Activated naive CD8-positive, alpha-beta T cell treated with anti-CD3 and anti-CD28 coated beads, Interleukin-2, amount 50 U/mL, for 24 hours (primary cell): ENCODE measurements around the gene RNASEH2A.

Experiments
- ATAC-seq: fragments of 150-1000 bp; cut with Tn5 transposase; one replicate; pipeline ENCODE4 v1.10.0; 2021
- DNase-seq: peaks from one replicate; pipeline ENCODE4 v3.0.0; 2021
- H3K27ac Mint-ChIP-seq: one replicate; pipeline ENCODE4 v1.8.0; 2021; ENCODE audit warnings: mild to moderate bottlenecking, mixed read lengths
- H3K27me3 Mint-ChIP-seq: one replicate; pipeline ENCODE4 v1.8.0; 2021; ENCODE audit warnings: mixed read lengths
- H3K36me3 Mint-ChIP-seq: one replicate; pipeline ENCODE4 v1.8.0; 2021; ENCODE audit warnings: low read depth, mixed read lengths
- H3K4me1 Mint-ChIP-seq: one replicate; pipeline ENCODE4 v1.8.0; 2021; ENCODE audit warnings: mixed read lengths
- H3K4me3 Mint-ChIP-seq: one replicate; pipeline ENCODE4 v1.8.0; 2021; ENCODE audit warnings: mild to moderate bottlenecking, moderate library complexity, mixed read lengths
- H3K9me3 Mint-ChIP-seq: one replicate; pipeline ENCODE4 v1.8.0; 2021; ENCODE audit warnings: mixed read lengths

The RNASEH2A gene

DNA sequence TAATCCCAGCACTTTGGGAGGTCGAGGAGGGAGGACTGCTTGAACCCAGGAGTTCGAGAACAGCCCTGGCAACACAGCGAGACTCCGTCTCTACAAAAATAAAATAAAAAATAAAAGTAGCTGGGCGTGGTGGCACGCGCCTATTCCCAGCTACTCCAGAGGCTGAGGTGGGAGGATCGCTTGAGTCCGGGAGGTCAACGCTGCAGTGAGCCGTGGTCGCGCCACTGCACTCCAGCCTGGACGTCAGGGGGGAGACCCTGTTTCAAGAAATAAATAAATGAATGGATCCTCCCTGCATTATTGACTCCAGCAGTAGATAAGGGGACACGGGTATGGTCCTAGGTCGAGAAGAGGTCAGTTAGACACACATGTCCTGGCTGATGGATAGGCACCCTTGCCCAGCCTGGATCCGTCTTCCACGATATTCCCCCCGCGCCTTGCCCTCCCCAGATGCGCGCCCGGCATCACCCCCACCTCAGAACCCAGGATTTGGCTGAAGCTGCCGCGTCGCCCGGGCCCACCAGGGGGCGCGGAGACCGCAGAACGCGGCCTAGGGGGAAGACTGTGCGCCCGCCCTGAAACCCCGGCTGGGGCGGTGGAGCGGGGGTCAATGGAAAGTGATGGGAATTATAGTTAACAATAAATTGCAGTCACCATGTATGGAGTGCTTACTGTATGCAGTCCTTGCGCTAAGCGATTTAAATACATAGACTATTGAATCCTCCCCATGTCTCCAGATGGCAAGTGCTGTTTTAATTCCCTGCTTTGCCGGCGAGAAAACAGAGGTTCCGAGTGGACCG, 29.0 kb upstream of the RNASEH2A start:
- H3K36me3 Mint-ChIP-seq = no peaks in the 10 kb centered on the region
- peak overlapping the region; percentile 84 for H3K4me3 Mint-ChIP-seq
- H3K27ac Mint-ChIP-seq = peak overlapping the region; percentile 85
- DNase-seq (peak; percentile 90), ATAC-seq (peak; percentile 34)
- no peaks in the 10 kb centered on the region for H3K9me3 Mint-ChIP-seq
- H3K4me1 Mint-ChIP-seq = peaks cover 52% of the 10 kb centered on the region
- no peaks in the 10 kb centered on the region for H3K27me3 Mint-ChIP-seq

DNA sequence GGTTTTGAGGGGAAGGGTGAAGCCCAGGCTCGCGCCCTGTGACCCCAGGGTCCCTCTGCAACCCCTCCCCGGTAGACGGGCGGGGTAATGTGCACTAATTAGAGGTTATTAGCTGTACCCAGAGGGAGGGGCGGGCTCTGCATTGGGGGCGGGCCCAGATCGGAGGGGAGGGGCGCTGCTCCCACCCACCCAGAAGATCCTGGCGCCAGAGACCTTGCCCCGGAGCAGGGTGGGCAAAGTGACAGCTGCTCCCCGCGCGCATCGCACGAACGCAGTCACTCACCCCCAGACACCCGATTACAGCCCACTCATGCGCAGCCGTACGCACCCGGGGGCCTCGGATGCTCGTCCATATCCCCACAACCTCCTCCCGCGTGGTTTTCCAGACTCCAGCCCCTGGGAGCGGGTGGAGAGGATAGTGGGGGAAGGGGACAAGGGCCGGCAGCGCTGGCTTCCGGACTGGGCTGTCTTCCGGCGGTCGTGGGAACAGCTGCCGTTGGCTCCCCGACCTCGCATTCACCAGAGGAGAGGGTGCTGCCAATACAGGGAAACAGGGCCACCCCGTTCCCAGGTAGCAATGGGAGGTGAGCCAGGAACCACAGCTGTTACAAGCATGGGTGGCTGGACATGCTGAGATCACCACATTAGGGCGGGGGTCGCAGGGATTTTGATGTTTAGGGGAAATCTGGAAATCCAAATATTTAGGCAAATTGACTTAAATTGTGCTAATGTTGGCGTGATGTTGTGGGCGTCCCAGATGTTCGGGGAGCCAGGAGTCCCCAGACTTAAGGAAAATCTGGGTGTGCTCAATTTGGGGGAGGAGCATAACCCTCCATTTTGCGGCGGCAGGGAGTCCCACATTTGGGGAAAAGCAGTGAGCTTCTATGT, 28.1 kb upstream of the RNASEH2A start:
- no peaks in the 10 kb centered on the region for H3K36me3 Mint-ChIP-seq
- ATAC-seq (peak; percentile 7), DNase-seq (peak; percentile 61)
- H3K9me3 Mint-ChIP-seq = no peaks in the 10 kb centered on the region
- no peaks in the 10 kb centered on the region for H3K27me3 Mint-ChIP-seq
- peak overlapping the region; percentile 85 for H3K27ac Mint-ChIP-seq
- peak overlapping the region; percentile 84 for H3K4me3 Mint-ChIP-seq
- H3K4me1 Mint-ChIP-seq = peaks cover 54% of the 10 kb centered on the region

DNA sequence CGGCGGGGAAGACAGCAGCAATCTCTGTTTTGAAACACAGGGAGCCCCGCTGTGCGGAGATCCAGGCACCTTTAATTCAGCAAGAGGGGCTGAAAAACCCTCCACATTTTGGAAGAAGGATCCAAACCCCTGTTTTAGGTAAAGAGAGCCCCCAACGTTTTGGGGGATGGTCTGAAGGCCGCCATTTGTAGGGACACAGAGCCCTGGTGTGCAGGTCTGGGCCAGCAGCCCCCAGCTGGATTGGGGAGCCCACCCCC, 27.6 kb upstream of the RNASEH2A start:
- Mint-ChIP-seq H3K4me1 (peaks cover 53% of the 10 kb centered on the region), H3K27ac (peak overlapping the region; percentile 85), H3K36me3 (no peaks in the 10 kb centered on the region), H3K27me3 (no peaks in the 10 kb centered on the region), H3K9me3 (no peaks in the 10 kb centered on the region), H3K4me3 (peak overlapping the region; percentile 84)
- ATAC-seq (no peak), DNase-seq (no peak)

DNA sequence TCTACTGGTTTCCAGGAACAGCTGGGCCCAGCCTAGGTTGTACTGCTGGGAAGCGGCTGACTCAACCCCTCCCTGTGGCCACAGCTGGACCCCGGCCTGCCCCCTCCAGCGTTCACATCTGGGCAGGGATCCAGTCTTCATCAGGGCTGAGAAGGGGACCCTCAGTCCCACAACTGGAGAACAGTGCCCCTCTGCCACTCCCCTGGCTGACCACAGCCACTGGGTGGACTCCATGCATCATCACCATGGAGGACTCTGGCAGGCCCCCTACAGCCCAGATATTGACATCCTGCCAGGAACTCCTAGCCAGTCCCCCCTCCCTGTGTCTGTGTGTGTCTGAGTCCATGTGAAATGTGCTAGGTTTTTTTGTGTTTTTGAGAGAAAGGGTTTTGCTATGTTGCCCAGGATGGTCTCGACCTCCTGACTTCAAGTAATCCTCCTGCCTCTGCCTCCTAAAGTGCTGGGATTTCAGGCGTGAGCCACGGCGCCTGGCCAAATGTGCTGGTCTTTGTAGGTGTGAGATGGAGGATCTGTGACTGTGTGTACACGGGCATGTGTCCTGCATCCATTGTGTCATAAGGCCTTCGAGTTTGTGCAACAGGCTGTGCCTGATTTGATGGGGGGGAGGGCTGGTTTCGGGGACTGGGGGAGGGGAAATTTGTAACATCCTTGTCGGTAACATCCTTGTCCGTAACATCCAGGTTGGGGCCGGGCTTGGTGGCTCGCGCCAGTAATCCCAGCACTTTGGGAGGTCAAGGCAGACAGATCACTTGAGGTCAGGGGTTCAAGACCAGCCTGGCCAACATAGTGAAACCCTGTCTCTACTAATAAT, 27.0 kb upstream of the RNASEH2A start:
- ATAC-seq (no peak), DNase-seq (no peak)
- Mint-ChIP-seq H3K9me3 (no peaks in the 10 kb centered on the region), H3K4me3 (peak overlapping the region; percentile 84), H3K4me1 (peaks cover 51% of the 10 kb centered on the region), H3K36me3 (no peaks in the 10 kb centered on the region), H3K27ac (peak overlapping the region; percentile 85), H3K27me3 (no peaks in the 10 kb centered on the region)

DNA sequence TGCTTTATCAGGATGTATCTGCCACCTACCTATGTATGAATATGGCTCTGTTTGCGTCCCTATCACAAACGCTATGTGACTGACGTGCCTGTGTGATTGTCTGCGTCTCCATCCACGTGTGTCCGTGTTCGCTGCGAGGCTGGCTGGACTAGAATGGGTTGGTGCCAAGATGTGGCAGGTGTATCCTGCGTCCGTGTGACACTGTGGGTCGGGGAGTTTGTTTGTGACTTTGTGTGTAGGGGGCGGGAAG, 24.3 kb upstream of the RNASEH2A start:
- H3K9me3 Mint-ChIP-seq = no peaks in the 10 kb centered on the region
- ATAC-seq (no peak), DNase-seq (no peak)
- no peaks in the 10 kb centered on the region for H3K36me3 Mint-ChIP-seq
- H3K27ac Mint-ChIP-seq = peak overlapping the region; percentile 96
- peaks cover 51% of the 10 kb centered on the region for H3K4me1 Mint-ChIP-seq
- no peaks in the 10 kb centered on the region for H3K27me3 Mint-ChIP-seq
- H3K4me3 Mint-ChIP-seq = peak overlapping the region; percentile 73

DNA sequence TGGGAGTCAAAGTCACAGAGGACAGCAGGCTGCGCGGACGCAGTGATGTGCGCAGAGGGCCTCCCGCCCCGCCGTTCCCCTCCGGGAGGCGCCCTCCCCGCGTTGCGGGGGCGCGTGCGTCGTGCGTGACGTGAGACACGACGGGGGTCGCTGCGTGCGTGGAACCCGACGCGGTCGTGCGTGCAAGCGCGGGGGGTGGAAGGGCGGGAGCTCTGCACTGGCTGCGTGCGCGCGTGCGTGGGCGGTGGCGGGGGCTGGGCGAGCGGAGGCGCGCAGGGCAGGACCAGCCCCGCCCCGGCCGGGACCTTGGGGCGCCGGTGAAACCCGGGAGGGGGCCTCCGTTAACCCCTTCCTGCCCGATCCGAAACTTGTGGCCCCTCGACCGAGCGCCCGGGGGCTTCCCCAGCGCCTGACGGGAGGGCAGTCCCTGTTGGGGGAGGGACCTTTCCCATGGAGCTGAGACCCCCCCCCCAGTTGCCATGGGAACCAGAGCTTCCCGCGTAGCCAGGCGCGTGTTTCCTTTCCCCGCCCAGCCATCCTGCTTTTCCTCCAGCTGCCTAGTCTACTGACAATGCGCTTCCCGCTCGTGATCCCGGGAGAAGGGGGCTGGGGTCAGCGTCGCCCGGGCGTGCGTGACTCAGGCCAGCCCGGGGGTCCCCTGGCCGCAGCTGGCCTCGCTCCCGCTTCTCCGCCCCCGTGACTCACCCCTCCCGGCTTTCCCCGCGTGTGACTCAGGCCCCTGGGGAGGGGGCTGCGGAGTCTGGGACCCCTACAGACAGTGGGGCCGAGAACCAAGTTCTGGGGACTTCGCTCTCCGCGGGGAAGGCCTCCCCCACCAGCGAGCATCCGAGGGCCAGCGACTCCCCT, 23.7 kb upstream of the RNASEH2A start:
- ATAC-seq (peak; percentile 38), DNase-seq (peak; percentile 93)
- Mint-ChIP-seq H3K27ac (peak overlapping the region; percentile 96), H3K4me3 (peak overlapping the region; percentile 76), H3K4me1 (peaks cover 49% of the 10 kb centered on the region), H3K36me3 (no peaks in the 10 kb centered on the region), H3K27me3 (no peaks in the 10 kb centered on the region), H3K9me3 (no peaks in the 10 kb centered on the region)

DNA sequence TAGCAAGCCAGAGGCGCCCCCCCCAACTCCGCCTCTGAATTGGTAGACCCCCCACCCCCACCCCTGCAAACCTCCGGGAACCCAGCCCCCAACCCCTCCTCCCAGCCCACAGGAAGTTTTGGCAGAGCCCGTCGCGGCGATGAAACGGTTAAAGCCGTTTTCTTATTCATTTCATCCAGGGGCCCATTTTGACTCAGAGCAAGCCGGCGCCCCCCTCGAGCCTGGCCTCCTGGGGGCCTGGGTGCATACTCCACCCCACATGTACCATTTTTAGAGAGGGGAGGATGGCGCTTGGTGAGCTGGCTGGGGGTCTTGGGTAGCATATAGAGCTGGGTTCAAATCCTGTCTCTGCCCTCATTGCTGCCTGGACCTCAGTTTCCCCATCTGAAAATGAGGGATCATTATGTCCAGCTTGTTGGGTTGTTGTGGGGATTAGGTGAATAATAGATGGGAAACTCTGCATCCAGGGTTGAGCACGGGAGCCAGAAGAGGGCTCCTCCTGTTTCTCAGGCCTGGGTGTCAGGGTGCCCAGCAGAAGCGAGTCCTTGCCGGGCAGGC, 23.0 kb upstream of the RNASEH2A start:
- no peak overlapping the region for H3K27ac Mint-ChIP-seq
- ATAC-seq = peak; percentile 35
- H3K27me3 Mint-ChIP-seq = no peaks in the 10 kb centered on the region
- H3K4me3 Mint-ChIP-seq = peak overlapping the region; percentile 76
- H3K9me3 Mint-ChIP-seq = no peaks in the 10 kb centered on the region
- no peaks in the 10 kb centered on the region for H3K36me3 Mint-ChIP-seq
- no peak for DNase-seq
- H3K4me1 Mint-ChIP-seq = peaks cover 52% of the 10 kb centered on the region

DNA sequence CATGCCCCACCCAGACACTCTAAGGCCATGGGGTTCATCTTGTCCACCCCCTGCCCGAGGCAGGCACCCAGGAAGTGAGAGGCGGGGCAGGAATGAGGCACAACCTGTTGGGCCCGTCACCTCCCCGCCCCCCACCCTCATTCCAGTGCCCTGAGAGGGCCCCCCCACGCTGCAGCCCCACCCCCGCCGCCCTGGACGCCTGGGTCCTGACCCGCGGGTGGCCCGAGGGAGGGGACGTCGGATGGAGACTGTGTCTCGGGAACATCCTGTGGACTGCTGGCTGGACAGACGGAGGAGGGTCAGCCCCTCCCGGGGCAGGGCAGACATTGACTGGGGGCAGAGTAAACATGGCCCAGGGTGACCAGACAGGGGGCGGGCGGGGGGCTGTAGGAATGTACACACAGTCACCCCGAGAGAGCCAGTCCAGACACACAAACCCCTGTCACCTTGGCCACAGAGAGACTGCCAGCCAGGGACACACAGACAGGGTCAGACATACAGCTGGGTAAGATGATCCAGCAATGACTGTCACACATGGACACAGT, 22.5 kb upstream of the RNASEH2A start:
- ATAC-seq = no peak
- Mint-ChIP-seq H3K27me3 (no peaks in the 10 kb centered on the region), H3K27ac (no peak overlapping the region), H3K36me3 (no peaks in the 10 kb centered on the region), H3K4me1 (peaks cover 52% of the 10 kb centered on the region), H3K9me3 (no peaks in the 10 kb centered on the region), H3K4me3 (peak overlapping the region; percentile 76)
- no peak for DNase-seq

DNA sequence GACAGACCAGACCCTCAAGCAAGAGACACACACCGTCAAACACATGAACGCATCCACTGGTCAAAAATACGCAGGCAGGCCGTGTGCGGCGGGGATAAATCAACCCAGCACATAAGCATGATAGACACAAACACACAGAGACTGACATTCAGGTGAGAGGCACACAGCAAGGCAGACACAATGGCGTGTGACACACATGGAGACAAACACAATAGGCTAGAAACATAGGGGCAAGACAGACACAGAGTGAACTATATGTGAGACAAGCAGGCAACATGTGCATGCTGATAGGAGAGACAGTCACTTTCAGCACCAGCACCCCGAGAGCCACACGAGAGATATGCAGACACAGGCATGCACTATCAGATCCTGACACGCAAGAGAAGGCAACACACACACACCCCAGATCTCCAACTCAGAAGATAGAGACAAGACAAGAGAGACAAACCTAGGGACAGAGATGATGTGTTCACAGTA, 22.0 kb upstream of the RNASEH2A start:
- H3K9me3 Mint-ChIP-seq = no peaks in the 10 kb centered on the region
- no peak overlapping the region for H3K4me3 Mint-ChIP-seq
- DNase-seq (no peak), ATAC-seq (no peak)
- no peaks in the 10 kb centered on the region for H3K36me3 Mint-ChIP-seq
- H3K27me3 Mint-ChIP-seq = no peaks in the 10 kb centered on the region
- no peak overlapping the region for H3K27ac Mint-ChIP-seq
- H3K4me1 Mint-ChIP-seq = peaks cover 51% of the 10 kb centered on the region

DNA sequence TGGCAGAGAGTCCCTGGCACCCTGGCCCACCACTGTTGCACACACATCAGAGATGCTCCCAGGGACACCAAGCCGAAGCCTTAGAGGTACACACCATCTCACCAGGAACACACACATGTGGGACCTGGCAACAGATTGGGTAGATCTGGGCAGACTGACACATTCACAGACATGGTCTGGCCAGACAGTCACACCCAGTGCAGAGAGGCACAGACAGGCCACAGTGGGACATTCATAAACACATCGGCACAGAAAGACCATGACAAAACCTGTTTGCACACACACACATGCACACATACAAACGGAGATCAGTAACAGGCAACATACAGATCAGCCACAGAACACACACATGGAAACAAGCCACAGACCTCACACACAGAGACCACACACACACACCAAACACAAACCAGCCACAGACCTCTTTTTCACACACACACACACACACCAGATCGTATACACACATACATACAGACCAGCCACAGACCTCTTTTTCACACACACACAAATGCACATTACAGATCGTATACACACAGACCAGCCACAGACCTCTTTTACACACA, 21.4 kb upstream of the RNASEH2A start:
- DNase-seq (no peak), ATAC-seq (no peak)
- H3K36me3 Mint-ChIP-seq = no peaks in the 10 kb centered on the region
- H3K9me3 Mint-ChIP-seq = no peaks in the 10 kb centered on the region
- H3K27me3 Mint-ChIP-seq = no peaks in the 10 kb centered on the region
- peaks cover 46% of the 10 kb centered on the region for H3K4me1 Mint-ChIP-seq
- H3K4me3 Mint-ChIP-seq = no peak overlapping the region
- H3K27ac Mint-ChIP-seq = no peak overlapping the region

DNA sequence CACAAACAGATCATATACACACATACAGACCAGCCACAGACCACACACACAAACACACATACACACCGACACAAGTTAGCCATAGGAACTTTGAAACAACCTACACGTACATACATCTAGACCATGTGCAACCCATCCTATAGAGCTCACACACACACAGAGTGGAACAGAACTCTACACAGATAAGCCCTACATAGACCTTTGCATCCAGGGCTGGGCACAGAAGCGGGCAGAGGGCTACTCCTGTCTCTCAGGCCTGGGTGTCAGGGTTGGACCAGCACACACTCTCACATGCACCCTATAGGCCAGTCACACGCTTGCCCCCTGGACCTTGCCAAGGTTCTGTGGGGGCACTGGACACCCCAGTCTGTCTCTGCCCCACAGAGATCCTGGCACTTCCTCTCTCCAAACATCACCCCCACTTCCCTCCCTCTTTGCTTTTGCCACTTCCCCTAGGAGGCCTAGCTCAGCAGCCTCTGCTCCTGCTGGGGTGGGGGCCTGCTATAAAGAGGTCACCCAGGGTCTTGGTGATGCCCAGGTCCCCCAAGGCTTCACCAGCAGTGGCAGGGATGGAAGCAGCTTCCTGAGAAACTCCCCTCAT, 20.9 kb upstream of the RNASEH2A start:
- DNase-seq = no peak

DNA sequence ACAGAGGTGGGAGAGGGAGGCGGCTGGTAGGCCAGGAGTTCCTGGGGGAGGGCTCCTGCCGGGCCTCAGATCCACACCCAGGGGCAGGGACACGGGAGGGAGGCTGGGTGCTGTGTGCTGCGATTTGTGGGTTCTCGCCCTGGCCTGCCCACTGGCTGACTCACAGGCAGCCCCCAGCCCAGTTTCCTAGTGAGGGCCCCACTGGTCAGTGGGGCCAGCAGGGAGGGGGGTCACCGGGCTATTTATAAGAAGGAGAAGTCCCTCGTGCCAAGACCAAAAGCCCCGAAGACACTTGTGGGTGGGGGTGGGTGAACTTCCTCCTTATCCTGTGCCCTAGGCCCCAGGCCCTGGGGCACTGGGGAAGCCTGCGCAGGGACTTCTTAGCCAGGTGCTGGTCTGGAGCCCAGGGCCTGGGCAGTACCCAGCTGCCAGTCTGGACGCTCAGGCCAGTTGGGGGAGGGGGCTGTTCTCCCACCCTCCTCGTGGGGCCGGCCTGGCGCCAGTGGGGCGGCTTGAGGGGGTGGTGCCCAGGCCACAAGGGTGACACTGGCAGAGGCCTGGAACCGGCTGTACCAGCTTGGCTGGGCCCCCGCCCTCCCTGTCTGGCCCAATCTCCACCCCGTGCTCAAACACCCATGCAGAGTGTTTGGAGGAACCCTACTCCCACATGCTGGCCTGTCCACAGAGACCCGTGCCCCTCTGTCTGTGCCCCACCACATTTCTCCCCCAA, 20.1 kb upstream of the RNASEH2A start:
- H3K4me3 Mint-ChIP-seq = no peak overlapping the region
- no peaks in the 10 kb centered on the region for H3K27me3 Mint-ChIP-seq
- H3K27ac Mint-ChIP-seq = peak overlapping the region; percentile 79
- H3K36me3 Mint-ChIP-seq = no peaks in the 10 kb centered on the region
- no peak for DNase-seq
- no peak for ATAC-seq
- peaks cover 53% of the 10 kb centered on the region for H3K4me1 Mint-ChIP-seq
- no peaks in the 10 kb centered on the region for H3K9me3 Mint-ChIP-seq

More for the DNA sequence above, 20.9 kb upstream of the RNASEH2A start:
- no peak for ATAC-seq
- no peaks in the 10 kb centered on the region for H3K36me3 Mint-ChIP-seq
- no peaks in the 10 kb centered on the region for H3K9me3 Mint-ChIP-seq
- H3K27me3 Mint-ChIP-seq = no peaks in the 10 kb centered on the region
- no peak overlapping the region for H3K4me3 Mint-ChIP-seq
- no peak overlapping the region for H3K27ac Mint-ChIP-seq
- H3K4me1 Mint-ChIP-seq = peaks cover 46% of the 10 kb centered on the region
